Gastrocnemius medialis (tissue), 4 donors: ENCODE data around the gene PTH2R.

Experiments
- CTCF ChIP-seq, 5 experiments: fragments of 450-650 bp in 3 of 5; fragments of 200-600 bp in 2 of 5; sonication (generic) in 2 of 5; IDR thresholded peaks in 4 of 5; conservative IDR thresholded peaks in 1 of 5; 1 replicate in 4 of 5; 2 replicates in 1 of 5; pipeline ENCODE4 v1.5.1; 2016 to 2019; ENCODE audit warnings: antibody characterized with exemption in 5 of 5, mild to moderate bottlenecking in 3 of 5, moderate library complexity in 3 of 5
- POLR2A ChIP-seq, 2 donors: fragments of 450-650 bp; IDR thresholded peaks; one replicate each; pipeline ENCODE4 v1.6.1; 2017; ENCODE audit warnings: antibody characterized with exemption in 2 of 2, mild to moderate bottlenecking in 2 of 2, moderate library complexity in 2 of 2

GRCh38 chr2:208464205-208464604 lies 57.6 kb downstream of the PTH2R start:
- TF ChIP-seq POLR2A (IDR thresholded peaks at IDR 0.05) (no peak), CTCF (IDR thresholded peaks at IDR 0.05 in 4 of 5, conservative IDR thresholded peaks at IDR 0.05 in 1 of 5) (no peak)
